ENCODE measurements around the gene CCM2. TPM values are rescaled to one million over a fixed set of nuclear protein-coding genes. Genes with fewer than 3 reads are reported as not detected.

The CCM2 gene
- total and polyA plus RNA-seq, 2 of the 8 experiments (the other 6 are each of a cell fraction or from before 2014, with no cell fraction given) = 31.6 to 41.2 TPM

DNA sequence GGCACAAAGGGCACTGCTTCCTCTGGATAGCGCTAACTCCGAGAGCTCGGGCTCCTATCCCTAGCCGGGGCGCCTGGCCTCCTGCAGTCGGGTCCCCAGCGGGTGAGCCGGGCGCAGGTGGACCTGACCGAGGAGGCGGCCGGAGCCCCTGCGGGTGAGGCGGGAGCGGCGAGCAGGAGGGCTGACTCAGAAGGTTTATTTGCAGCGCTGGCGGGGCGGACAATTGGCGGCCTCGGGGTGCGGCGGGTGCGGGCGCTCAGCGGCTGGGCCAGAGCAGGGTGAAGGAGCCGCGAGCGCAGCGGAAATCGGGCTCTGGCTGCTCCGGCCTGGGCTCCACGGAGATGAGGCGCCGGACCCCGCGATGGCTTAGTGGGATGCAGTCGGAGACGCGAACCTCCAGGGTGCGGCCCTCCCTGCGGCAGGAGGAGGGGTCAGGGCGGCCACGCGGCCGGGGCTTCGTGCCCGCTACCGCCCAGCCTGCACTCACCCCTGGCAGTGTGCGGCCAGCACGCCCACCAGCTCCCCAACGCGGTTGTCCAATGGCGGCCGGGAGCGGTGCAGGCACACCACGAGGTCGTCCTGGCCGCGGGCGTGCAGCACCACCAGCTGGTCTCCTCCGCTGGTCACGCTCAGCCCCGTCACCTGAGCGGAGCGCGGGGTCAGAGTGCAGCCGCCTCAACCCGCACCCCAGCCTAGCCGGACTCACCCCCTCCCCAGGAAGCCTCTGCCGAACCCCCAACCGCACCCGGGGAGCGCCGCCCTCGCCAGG is 37.3 kb upstream of the CCM2 start:
- CTCF ChIA-PET (ENCODE audit: partially characterized antibody) = interaction anchor here (0.6 to 3.2 kb wide), 11 partner anchors 10 to 890 kb away, joined by 3 to 21 read pairs (median 4); no protein-coding TSS in a partner anchor
- 10% methylated on average over 44 of the region's 76 CpGs; no CpG with 5 or more reads in 1 of the 2 experiments for WGBS, 2 experiments (ENCODE audit: extremely low coverage in 1 of 2, insufficient coverage in 1 of 2, insufficient read length in 1 of 2, insufficient replicate concordance in 2 of 2, low coverage in 1 of 2, low lambda C conversion rate in 2 of 2, missing lambda C conversion rate in 1 of 2)
- H2AK5ac ChIP-seq (ENCODE audit: low read depth, low read length) = no peak overlapping the region
- peak overlapping the region in 2 of 4 experiments; percentile 31 to 38; a peak in 4 of 7 replicates for H3K9ac ChIP-seq (replicated peaks in 1 of 4; ENCODE audit: extremely low read depth in 1 of 4, low read depth in 3 of 4, low read length in 3 of 4)
- H2BK120ac ChIP-seq (replicated peaks; ENCODE audit: low read depth, low read length) = no peak overlapping the region
- H3K23me2 ChIP-seq (ENCODE audit: low read depth, low read length) = peaks cover 5% of the 10 kb centered on the region; the same call in 1 of the 2 replicates
- FAIRE-seq (no peak), DNase-seq (ENCODE audit: low read depth in 1 of 2, low spot score in 2 of 2) (peak in 1 of 2 experiments; percentile 67)
- peak overlapping the region; percentile 12; the same call in 1 of the 2 replicates for H2AFZ ChIP-seq (ENCODE audit: low read length)
- H3K36me3 ChIP-seq (ENCODE audit: control insufficient read depth in 2 of 4, insufficient read depth in 4 of 4, low read length in 3 of 4) = no peaks in the 10 kb centered on the region
- H3K4ac ChIP-seq (replicated peaks; ENCODE audit: insufficient read length, low read depth, low read length) = no peak overlapping the region
- H2BK12ac ChIP-seq (ENCODE audit: low read depth, low read length) = peak overlapping the region; percentile 92; the same call in 1 of the 2 replicates
- POLR2A ChIA-PET (ENCODE audit: partially characterized antibody) = interaction anchor here (1.1 to 17.9 kb wide), 5 partner anchors 10 to 114 kb away, joined by 3 to 327 read pairs (median 8); partner anchors contain the start of gene MYO1G
- no peaks in the 10 kb centered on the region for H3K79me1 ChIP-seq (ENCODE audit: low read depth, low read length)
- H2BK20ac ChIP-seq (ENCODE audit: low read length) = peak overlapping the region; percentile 48; the same call in 1 of the 2 replicates
- no peak overlapping the region for H3K56ac ChIP-seq (replicated peaks; ENCODE audit: insufficient read length, low read depth, low read length)
- H3K79me2 ChIP-seq (ENCODE audit: control insufficient read depth in 1 of 2, insufficient read depth in 2 of 2, low read length in 2 of 2) = no peaks in the 10 kb centered on the region
- H2BK5ac ChIP-seq (ENCODE audit: low read depth, low read length) = no peak overlapping the region; the same call in 1 of the 2 replicates
- no peak overlapping the region for H4K5ac ChIP-seq (ENCODE audit: insufficient read length, low read depth, low read length)
- peak overlapping the region; percentile 20 to 58 (median 38) for H3K4me3 ChIP-seq (ENCODE audit: extremely low read depth in 1 of 4, insufficient read depth in 2 of 4, low read depth in 3 of 4, low read length in 4 of 4)
- H3K4me2 ChIP-seq (ENCODE audit: insufficient read depth in 1 of 2, low read depth in 2 of 2, low read length in 2 of 2) = peak overlapping the region; percentile 46 to 76
- peak overlapping the region; percentile 81 for H4K91ac ChIP-seq (replicated peaks; ENCODE audit: insufficient read length, low read length)
- H4K8ac ChIP-seq (ENCODE audit: extremely low read depth, insufficient read depth, low read length) = peak overlapping the region; percentile 95
- H3K27me3 ChIP-seq (replicated peaks in 1 of 4; ENCODE audit: control insufficient read depth in 3 of 4, extremely low read depth in 1 of 4, insufficient read depth in 3 of 4, low read length in 3 of 4) = peaks cover 10 to 40% (median 23%) of the 10 kb centered on the region in 4 experiments; a peak in 6 of 7 replicates
- no peak overlapping the region for H3K27ac ChIP-seq (ENCODE audit: low read depth, low read length)
- no peak overlapping the region for H3K14ac ChIP-seq (ENCODE audit: insufficient read length)
- no peaks in the 10 kb centered on the region for H4K20me1 ChIP-seq (replicated peaks in 1 of 2; ENCODE audit: control insufficient read depth in 1 of 2, insufficient read depth in 2 of 2, low read length in 2 of 2)
- no peaks in the 10 kb centered on the region for H3K9me3 ChIP-seq (ENCODE audit: insufficient read depth in 2 of 2, low read depth in 1 of 2, low read length in 1 of 2)
- H2BK15ac ChIP-seq (ENCODE audit: low read length) = peak overlapping the region; percentile 92
- no peak overlapping the region for H3K23ac ChIP-seq (ENCODE audit: insufficient read length)
- peak overlapping the region; percentile 72 for H3K18ac ChIP-seq (ENCODE audit: extremely low read depth, low read length)
- H3K4me1 ChIP-seq (replicated peaks in 1 of 4; ENCODE audit: control insufficient read depth in 3 of 4, insufficient read depth in 4 of 4, low read length in 3 of 4) = peaks cover 0 to 11% (median 4%) of the 10 kb centered on the region in 4 experiments; a peak in 4 of 7 replicates
- TF ChIP-seq, protein P1, sequence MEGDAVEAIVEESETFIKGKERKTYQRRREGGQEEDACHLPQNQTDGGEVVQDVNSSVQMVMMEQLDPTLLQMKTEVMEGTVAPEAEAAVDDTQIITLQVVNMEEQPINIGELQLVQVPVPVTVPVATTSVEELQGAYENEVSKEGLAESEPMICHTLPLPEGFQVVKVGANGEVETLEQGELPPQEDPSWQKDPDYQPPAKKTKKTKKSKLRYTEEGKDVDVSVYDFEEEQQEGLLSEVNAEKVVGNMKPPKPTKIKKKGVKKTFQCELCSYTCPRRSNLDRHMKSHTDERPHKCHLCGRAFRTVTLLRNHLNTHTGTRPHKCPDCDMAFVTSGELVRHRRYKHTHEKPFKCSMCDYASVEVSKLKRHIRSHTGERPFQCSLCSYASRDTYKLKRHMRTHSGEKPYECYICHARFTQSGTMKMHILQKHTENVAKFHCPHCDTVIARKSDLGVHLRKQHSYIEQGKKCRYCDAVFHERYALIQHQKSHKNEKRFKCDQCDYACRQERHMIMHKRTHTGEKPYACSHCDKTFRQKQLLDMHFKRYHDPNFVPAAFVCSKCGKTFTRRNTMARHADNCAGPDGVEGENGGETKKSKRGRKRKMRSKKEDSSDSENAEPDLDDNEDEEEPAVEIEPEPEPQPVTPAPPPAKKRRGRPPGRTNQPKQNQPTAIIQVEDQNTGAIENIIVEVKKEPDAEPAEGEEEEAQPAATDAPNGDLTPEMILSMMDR (IDR thresholded peaks at IDR 0.05; ENCODE audit: control extremely low read depth in 1 of 3, insufficient read depth in 1 of 3, low read depth in 1 of 3, low read length in 3 of 3) = peak in 1 of 3 experiments; percentile 12; a peak in 1 of 4 replicates
- TF ChIP-seq ASH2L (IDR thresholded peaks at IDR 0.05; ENCODE audit: low read length) (peak; percentile 70), EGR1 (IDR thresholded peaks at IDR 0.05; ENCODE audit: borderline replicate concordance, low read depth, low read length) (no peak; the same call in 1 of the 2 replicates), EZH2 (IDR thresholded peaks at IDR 0.05; ENCODE audit: low read depth, low read length, severe bottlenecking) (peak; percentile 81), POLR2A (IDR thresholded peaks at IDR 0.05; ENCODE audit: control extremely low read depth in 1 of 2, low read depth in 2 of 2, low read length in 2 of 2) (0 out of 3 replicates have a peak, but pooled peaks of 1 of the 2 experiments have one; percentile 36), RAD21 (IDR thresholded peaks at IDR 0.05 in 1 of 2, conservative IDR thresholded peaks at IDR 0.05 in 1 of 2; ENCODE audit: low read depth in 2 of 2, low read length in 2 of 2) (peak; percentile 22 to 31; a peak in 2 of 4 replicates), POLR2AphosphoS5 (IDR thresholded peaks at IDR 0.05; ENCODE audit: low read depth, low read length) (peak; percentile 54; the same call in 1 of the 2 replicates), CREB1 (IDR thresholded peaks at IDR 0.05) (no peak)

Measured in H1 (cell line).